Activated B cell treated with CpG ODN at 0.5 μM for 24 hours (primary cell): ENCODE data around the gene MPPED1. TPM values are rescaled to one million over a fixed set of nuclear protein-coding genes. Genes with fewer than 3 reads are reported as not detected.

Experiments used
- ATAC-seq: fragments of 200-7000 bp; cut with Tn5 transposase; one replicate; pipeline ENCODE4 v1.10.0; 2021; ENCODE audit warnings: low read depth, mild to moderate bottlenecking, moderate library complexity
- CTCF ChIA-PET: fragments of 350-600 bp; sonication (Branson Sonifier 250); formaldehyde crosslinking; loops from one replicate; lab custom pipeline; 2021; ENCODE audit warnings: antibody characterized with exemption; lab: Charles Lee
- POLR2A ChIA-PET: fragments of 350-600 bp; sonication (Branson Sonifier 250); formaldehyde crosslinking; loops from one replicate; lab custom pipeline; 2021; ENCODE audit warnings: antibody characterized with exemption; lab: Charles Lee
- DNase-seq: peaks from one replicate; pipeline ENCODE4 v3.0.0; 2022
- H3K27ac Mint-ChIP-seq: one replicate; pipeline ENCODE4 v1.8.0; 2020; ENCODE audit warnings: mixed read lengths
- H3K27me3 Mint-ChIP-seq: one replicate; pipeline ENCODE4 v1.8.0; 2021; ENCODE audit warnings: mixed read lengths
- H3K36me3 Mint-ChIP-seq: one replicate; pipeline ENCODE4 v1.8.0; 2021; ENCODE audit warnings: low read depth, mixed read lengths
- H3K4me1 Mint-ChIP-seq: one replicate; pipeline ENCODE4 v1.8.0; 2021; ENCODE audit warnings: mixed read lengths
- H3K4me3 Mint-ChIP-seq: one replicate; pipeline ENCODE4 v1.8.0; 2020; ENCODE audit warnings: mild to moderate bottlenecking, mixed read lengths
- H3K9me3 Mint-ChIP-seq: one replicate; pipeline ENCODE4 v1.8.0; 2020; ENCODE audit warnings: mixed read lengths
- CTCF ChIP-seq: fragments of 200-600 bp; IDR thresholded peaks from one replicate; pipeline ENCODE4 v1.8.0; 2022; ENCODE audit warnings: antibody characterized with exemption, mild to moderate bottlenecking
- intact Hi-C: fragments of 100-400 bp; cut with micrococcal nuclease; formaldehyde crosslinking; loops from one replicate; pipeline ENCODE4 v1.15.1; 2024
- total RNA-seq: library from RNA; stranded (reverse); gene quantifications from 2 replicates; pipeline ENCODE4 v1.2.3, GENCODE V29; 2022

The MPPED1 gene
- total RNA-seq, 1 donor from 2014 or later: not detected

- Mint-ChIP-seq H3K4me3 (no peak overlapping the region), H3K27ac (no peak overlapping the region), H3K36me3 (no peaks in the 10 kb centered on the region), H3K4me1 (no peaks in the 10 kb centered on the region), H3K9me3 (no peaks in the 10 kb centered on the region), H3K27me3 (peaks cover 42% of the 10 kb centered on the region)
- CTCF ChIA-PET: no interaction called here
- intact Hi-C loops: no loop called here
- no peak for ATAC-seq
- POLR2A ChIA-PET: no interaction called here
- TF ChIP-seq CTCF: no peak
- DNase-seq: no peak
These were observed 2.8 kb upstream of the MPPED1 start for GRCh38 chr22:43409046-43409445.

GRCh38 chr22:43409800-43410199 lies 2.0 kb upstream of the MPPED1 start:
- POLR2A ChIA-PET: no interaction called here
- no peak for DNase-seq
- no peaks in the 10 kb centered on the region for H3K9me3 Mint-ChIP-seq
- H3K36me3 Mint-ChIP-seq: no peaks in the 10 kb centered on the region
- no peak for TF ChIP-seq CTCF
- no peak overlapping the region for H3K27ac Mint-ChIP-seq
- no peaks in the 10 kb centered on the region for H3K4me1 Mint-ChIP-seq
- intact Hi-C loops: no loop called here
- ATAC-seq: no peak
- peaks cover 45% of the 10 kb centered on the region for H3K27me3 Mint-ChIP-seq
- CTCF ChIA-PET: no interaction called here
- no peak overlapping the region for H3K4me3 Mint-ChIP-seq

GRCh38 chr22:43411040-43411868 lies 560 bp upstream of the MPPED1 start:
- Mint-ChIP-seq H3K4me3 (no peak overlapping the region), H3K27ac (no peak overlapping the region), H3K36me3 (no peaks in the 10 kb centered on the region), H3K9me3 (no peaks in the 10 kb centered on the region), H3K27me3 (peaks cover 49% of the 10 kb centered on the region), H3K4me1 (no peaks in the 10 kb centered on the region)
- ChIA-PET CTCF (no interaction called here), POLR2A (no interaction called here)
- TF ChIP-seq CTCF: no peak
- intact Hi-C loops: no loop called here
- DNase-seq (no peak), ATAC-seq (no peak)

GRCh38 chr22:43412808-43413795 lies 1.3 kb downstream of the MPPED1 start:
- ATAC-seq (no peak), DNase-seq (no peak)
- no peaks in the 10 kb centered on the region for H3K4me1 Mint-ChIP-seq
- POLR2A ChIA-PET: no interaction called here
- H3K36me3 Mint-ChIP-seq: no peaks in the 10 kb centered on the region
- peaks cover 49% of the 10 kb centered on the region for H3K27me3 Mint-ChIP-seq
- no peak overlapping the region for H3K27ac Mint-ChIP-seq
- no peaks in the 10 kb centered on the region for H3K9me3 Mint-ChIP-seq
- intact Hi-C loops: no loop called here
- CTCF ChIA-PET: no interaction called here
- no peak for TF ChIP-seq CTCF
- no peak overlapping the region for H3K4me3 Mint-ChIP-seq

GRCh38 chr22:43413826-43414225 lies 2.0 kb downstream of the MPPED1 start:
- no peak for TF ChIP-seq CTCF
- DNase-seq (no peak), ATAC-seq (no peak)
- CTCF ChIA-PET: no interaction called here
- POLR2A ChIA-PET: no interaction called here
- Mint-ChIP-seq H3K9me3 (no peaks in the 10 kb centered on the region), H3K36me3 (no peaks in the 10 kb centered on the region), H3K27ac (no peak overlapping the region), H3K4me3 (no peak overlapping the region), H3K4me1 (no peaks in the 10 kb centered on the region), H3K27me3 (peaks cover 47% of the 10 kb centered on the region)
- intact Hi-C loops: no loop called here
